Adrenal gland (tissue), 12 donors: Measurements from ENCODE around the gene SLC50A1. TPM values are rescaled to one million over a fixed set of nuclear protein-coding genes. Genes with fewer than 3 reads are reported as not detected.
A peak's percentile ranks its signal among the peaks of the same experiment; 100 is the strongest.

Source experiments
- DNase-seq, 7 donors: peaks; one replicate each; pipeline ENCODE4 v3.0.0-alpha.2; 2019 to 2020
- H3K27ac ChIP-seq, 5 donors: fragments of 200-600 bp; sonication (generic) in 4 of 5; 1 replicate in 3 of 5; 2 replicates in 2 of 5; pipeline versions ENCODE4 v1.5.1 to v1.8.0; 2016 to 2020; ENCODE audit warnings: mild to moderate bottlenecking in 1 of 5
- H3K27me3 ChIP-seq: fragments of 200-600 bp; 2 replicates; pipeline ENCODE4 v1.8.0; 2021
- H3K36me3 ChIP-seq, 2 donors: fragments of 200-600 bp; replicated peaks in 1 of 2; 1 replicate in 1 of 2; 2 replicates in 1 of 2; pipeline versions ENCODE4 v1.5.1 to v1.8.0; 2018 to 2022
- H3K4me1 ChIP-seq, 2 donors: fragments of 200-600 bp; replicated peaks in 1 of 2; 1 replicate in 1 of 2; 2 replicates in 1 of 2; pipeline versions ENCODE4 v1.5.1 to v1.8.0; 2018 to 2021
- H3K4me3 ChIP-seq, 4 donors: fragments of 200-600 bp; sonication (generic) in 3 of 4; one replicate each; pipeline ENCODE4 v1.5.1; 2016 to 2018
- H3K9me3 ChIP-seq, 3 donors: fragments of 200-600 bp; sonication (generic) in 1 of 3; replicated peaks in 1 of 3; 1 replicate in 2 of 3; 2 replicates in 1 of 3; pipeline versions ENCODE4 v1.5.1 to v1.8.0; 2016 to 2021
- CTCF ChIP-seq, 6 experiments: fragments of 450-650 bp in 4 of 6; fragments of 200-600 bp in 2 of 6; sonication (generic) in 1 of 6; IDR thresholded peaks; 1 replicate in 5 of 6; 2 replicates in 1 of 6; pipeline versions ENCODE4 v1.5.1 to v1.8.0; 2016 to 2021; ENCODE audit warnings: antibody characterized with exemption in 6 of 6, mild to moderate bottlenecking in 2 of 6, moderate library complexity in 1 of 6
- POLR2A ChIP-seq, 2 donors: fragments of 450-650 bp; IDR thresholded peaks; one replicate each; pipeline ENCODE4 v1.6.1; 2017; ENCODE audit warnings: antibody characterized with exemption in 2 of 2, mild to moderate bottlenecking in 2 of 2, moderate library complexity in 1 of 2
- WGBS, 4 donors: extraction: QIAGEN DNeasy Blood & Tissue Kit in 2 of 4; methylation state at CpG; one replicate each; pipeline versions ENCODE4 v1.1.5 to v1.1.7; 2013 to 2017; 5-methylcytosine and 5-hydroxymethylcytosine counted together
- intact Hi-C, 2 donors: fragments of 100-400 bp; cut with DNase I; formaldehyde crosslinking; loops; one replicate each; pipeline versions ENCODE4 v1.14.1 to v1.15.0; 2022 to 2023
- polyA plus RNA-seq, 3 donors: library from polyadenylated mRNA; stranded (reverse); fragments of 200-250 nt in 2 of 3; fragments of 350-450 nt in 1 of 3; fragmentation: Illumina TruSeq in 1 of 3; extraction: RNeasy Lipid Tissue Mini Kit (QIAGEN cat#74804) in 1 of 3; gene quantifications; one replicate each; pipeline ENCODE4 v1.2.3, GENCODE V29; 2013 to 2014
- total RNA-seq, 9 donors: library from RNA; depleted of rRNA in 4 of 9; stranded (reverse); fragments of >200 nt in 4 of 9; fragments of 120-200 nt in 1 of 9; fragmentation: NEBNext Ultra II Directional in 1 of 9; extraction: Animal tissue kit (Norgen Biotek cat#: 25700) in 1 of 9; gene quantifications; one replicate each; pipeline versions ENCODE4 v1.1.0 to v1.2.4, GENCODE V29; 2013 to 2023
- donor health status: healthy with polysubstance abuse.
- donor health status: Bipolar disorder and iron deficiency.
- donor health status: DM: yes; HTN: yes; CAD: no.
- donor health status: DM: no; HTN: no; CAD: no.
- donor health status: DM: no; HTN: no; CAD: no.
- donor health status: DM: yes; HTN: yes; CAD: no.

The SLC50A1 gene
- total and polyA plus RNA-seq, 12 donors = 31.7 to 172 (median 53.8) TPM

- DNase-seq = no peak
- Histone ChIP-seq H3K27ac (no peak overlapping the region), H3K27me3 (no peaks in the 10 kb centered on the region), H3K4me3 (no peak overlapping the region), H3K36me3 (no peaks in the 10 kb centered on the region), H3K4me1 (peaks cover 0 to 5% of the 10 kb centered on the region in 2 donors), H3K9me3 (no peaks in the 10 kb centered on the region)
- WGBS, 4 donors = 67 to 79% (median 74%) methylated on average over 2 of the region's 2 CpGs
- no peak for TF ChIP-seq CTCF (IDR thresholded peaks at IDR 0.05)
- TF ChIP-seq POLR2A (IDR thresholded peaks at IDR 0.05) = no peak
- intact Hi-C loops = loop anchor here in 1 of 2 donors (5.0 kb wide), 1 partner anchor 33 kb away; the partner anchor contains the start of gene EFNA1
Observed at GRCh38 chr1:155094622-155094948, 41.1 kb upstream of the SLC50A1 start.

GRCh38 chr1:155099331-155099730, 36.3 kb upstream of the SLC50A1 start:
- intact Hi-C loops = no loop called here
- 80 to 86% (median 83%) methylated on average over 7 of the region's 7 CpGs for WGBS, 4 donors

GRCh38 chr1:155103325-155103724, 32.3 kb upstream of the SLC50A1 start:
- no peak overlapping the region for H3K4me3 ChIP-seq
- H3K9me3 ChIP-seq = no peaks in the 10 kb centered on the region
- no peak for TF ChIP-seq POLR2A (IDR thresholded peaks at IDR 0.05)
- no peak for TF ChIP-seq CTCF (IDR thresholded peaks at IDR 0.05)

More at GRCh38 chr1:155099331-155099730, 36.3 kb upstream of the SLC50A1 start:
- H3K9me3 ChIP-seq = no peaks in the 10 kb centered on the region
- no peak for DNase-seq
- no peak overlapping the region for H3K27ac ChIP-seq
- no peak for TF ChIP-seq CTCF (IDR thresholded peaks at IDR 0.05)
- TF ChIP-seq POLR2A (IDR thresholded peaks at IDR 0.05) = no peak
- H3K4me3 ChIP-seq = no peak overlapping the region
- H3K36me3 ChIP-seq = no peaks in the 10 kb centered on the region
- no peaks in the 10 kb centered on the region for H3K27me3 ChIP-seq
- H3K4me1 ChIP-seq = no peaks in the 10 kb centered on the region

GRCh38 chr1:155104605-155105534, 30.8 kb upstream of the SLC50A1 start:
- Histone ChIP-seq H3K27me3 (no peaks in the 10 kb centered on the region), H3K4me1 (no peaks in the 10 kb centered on the region), H3K36me3 (no peaks in the 10 kb centered on the region), H3K27ac (no peak overlapping the region), H3K4me3 (no peak overlapping the region), H3K9me3 (no peaks in the 10 kb centered on the region)
- intact Hi-C loops = no loop called here
- WGBS, 4 donors = 75 to 89% (median 84%) methylated on average over 7 of the region's 7 CpGs
- no peak for TF ChIP-seq CTCF (IDR thresholded peaks at IDR 0.05)
- TF ChIP-seq POLR2A (IDR thresholded peaks at IDR 0.05) = no peak
- no peak for DNase-seq

More at GRCh38 chr1:155103325-155103724, 32.3 kb upstream of the SLC50A1 start:
- no peaks in the 10 kb centered on the region for H3K4me1 ChIP-seq
- H3K27me3 ChIP-seq = no peaks in the 10 kb centered on the region
- intact Hi-C loops = no loop called here
- 49 to 56% (median 52%) methylated on average over 9 of the region's 9 CpGs for WGBS, 4 donors
- H3K27ac ChIP-seq = no peak overlapping the region
- peak in 1 of 7 donors; percentile 43 for DNase-seq
- H3K36me3 ChIP-seq = no peaks in the 10 kb centered on the region
